Kidney epithelial cell (primary cell): ENCODE measurements around the gene GTF2IRD1. TPM values are rescaled to one million over a fixed set of nuclear protein-coding genes. Genes with fewer than 3 reads are reported as not detected.

ENCODE experiments used
- DNase-seq: peaks from one replicate; pipeline ENCODE4 v3.0.0-alpha.2; 2010; ENCODE audit warnings: low read depth
- H3K27me3 ChIP-seq: 2 replicates; pipeline ENCODE4 v1.6.0; 2011; ENCODE audit warnings: low read length; ENCODE audit not compliant: control insufficient read depth, insufficient read depth
- H3K36me3 ChIP-seq: 2 replicates; pipeline ENCODE4 v1.5.1; 2011; ENCODE audit warnings: low read length; ENCODE audit not compliant: control insufficient read depth, insufficient read depth
- H3K4me3 ChIP-seq: 2 replicates; pipeline ENCODE4 v1.5.1; 2011; ENCODE audit warnings: low read depth, mild to moderate bottlenecking, control low read depth, low read length
- CTCF ChIP-seq: IDR thresholded peaks from 2 replicates; pipeline ENCODE4 v1.5.1; 2011; ENCODE audit warnings: mild to moderate bottlenecking, moderate library complexity, low read length, control low read depth, inconsistent platforms; ENCODE audit not compliant: insufficient read depth, poor library complexity, severe bottlenecking
- total RNA-seq: library from RNA; depleted of rRNA; stranded (reverse); fragments of >200 nt; gene quantifications from 2 replicates; pipeline ENCODE4 v1.2.3, GENCODE V29; 2015

The GTF2IRD1 gene
- total RNA-seq: 36.8 and 43.1 TPM in 2 replicates

- DNase-seq: no peak
These were observed at the start of gene GTF2IRD1 for GRCh38 chr7:74453322-74454011. TSS of gene GTF2IRD1 (plus strand) at chr7:74453906. CDS start at chr7:74508081, 54,175 bp downstream.

GRCh38 chr7:74404388-74404700 lies 49.4 kb upstream of the GTF2IRD1 start:
- Histone ChIP-seq H3K27me3 (no peaks in the 10 kb centered on the region), H3K4me3 (no peak overlapping the region), H3K36me3 (peaks cover 2% of the 10 kb centered on the region)
- no peak for TF ChIP-seq CTCF
- no peak for DNase-seq

More at GRCh38 chr7:74453322-74454011, at the start of gene GTF2IRD1:
- Histone ChIP-seq H3K27me3 (no peaks in the 10 kb centered on the region), H3K4me3 (peak within 1 kb of the TSS; percentile 78), H3K36me3 (no peaks in the 10 kb centered on the region)
- TF ChIP-seq CTCF: no peak

GRCh38 chr7:74404741-74405140 lies 49.0 kb upstream of the GTF2IRD1 start:
- TF ChIP-seq CTCF: no peak
- H3K27me3 ChIP-seq: no peaks in the 10 kb centered on the region
- H3K36me3 ChIP-seq: peaks cover 2% of the 10 kb centered on the region
- no peak overlapping the region for H3K4me3 ChIP-seq
- no peak for DNase-seq

GRCh38 chr7:74405191-74405898 lies 48.4 kb upstream of the GTF2IRD1 start:
- no peaks in the 10 kb centered on the region for H3K27me3 ChIP-seq
- no peak for DNase-seq
- H3K4me3 ChIP-seq: no peak overlapping the region
- TF ChIP-seq CTCF: peak; percentile 69
- H3K36me3 ChIP-seq: peaks cover 2% of the 10 kb centered on the region

GRCh38 chr7:74405899-74406512 lies 47.7 kb upstream of the GTF2IRD1 start:
- H3K36me3 ChIP-seq: peaks cover 2% of the 10 kb centered on the region
- H3K27me3 ChIP-seq: no peaks in the 10 kb centered on the region
- H3K4me3 ChIP-seq: no peak overlapping the region
- no peak for DNase-seq
- no peak for TF ChIP-seq CTCF

GRCh38 chr7:74407958-74408357 lies 45.7 kb upstream of the GTF2IRD1 start:
- no peak for DNase-seq
- no peak for TF ChIP-seq CTCF

More at GRCh38 chr7:74407958-74408357, 45.7 kb upstream of the GTF2IRD1 start:
- Histone ChIP-seq H3K36me3 (peaks cover 2% of the 10 kb centered on the region), H3K4me3 (no peak overlapping the region), H3K27me3 (no peaks in the 10 kb centered on the region)
